Measurements from ENCODE around the gene PDZD2.

The PDZD2 gene

GRCh38 chr5:32089146-32090000 lies 450.4 kb downstream of the PDZD2 start:
- no peak for DNase-seq

GRCh38 chr5:32090026-32090754 lies 451.3 kb downstream of the PDZD2 start:
- DNase-seq: no peak

GRCh38 chr5:32090755-32091128 lies 451.8 kb downstream of the PDZD2 start:
- DNase-seq: no peak

- DNase-seq: peak; percentile 47
Observed at GRCh38 chr5:32092938-32093812, 454.2 kb downstream of the PDZD2 start.

GRCh38 chr5:32094691-32095090 lies 455.8 kb downstream of the PDZD2 start:
- DNase-seq: no peak

GRCh38 chr5:32095261-32095671 lies 456.3 kb downstream of the PDZD2 start:
- no peak for DNase-seq

GRCh38 chr5:32096891-32097595 lies 458.1 kb downstream of the PDZD2 start:
- DNase-seq: no peak

GRCh38 chr5:32098291-32098690 lies 459.4 kb downstream of the PDZD2 start:
- no peak for DNase-seq

- DNase-seq: no peak
Observed at GRCh38 chr5:32098890-32099310, 460.0 kb downstream of the PDZD2 start.

- DNase-seq: no peak
Observed at GRCh38 chr5:32099486-32100035, 460.6 kb downstream of the PDZD2 start.

- no peak for DNase-seq
Observed at GRCh38 chr5:32100230-32100629, 461.3 kb downstream of the PDZD2 start.

GRCh38 chr5:32100691-32101302 lies 461.9 kb downstream of the PDZD2 start:
- no peak for DNase-seq

- DNase-seq: no peak
Observed at GRCh38 chr5:32102254-32102986, 463.5 kb downstream of the PDZD2 start.

- DNase-seq: no peak
Observed at GRCh38 chr5:32103521-32103920, 464.6 kb downstream of the PDZD2 start.

- DNase-seq: no peak
Observed at GRCh38 chr5:32107291-32107690, 468.4 kb downstream of the PDZD2 start.

- DNase-seq: no peak
Observed at GRCh38 chr5:32108167-32108566, 469.2 kb downstream of the PDZD2 start.

- no peak for DNase-seq
Observed at GRCh38 chr5:32109236-32109635, 470.3 kb downstream of the PDZD2 start.

GRCh38 chr5:32110111-32110696 lies 471.3 kb downstream of the PDZD2 start:
- no peak for DNase-seq

- DNase-seq: no peak
Observed at GRCh38 chr5:32115985-32116384, 477.1 kb downstream of the PDZD2 start.

GRCh38 chr5:32116574-32117313 lies 477.8 kb downstream of the PDZD2 start:
- DNase-seq: no peak

Measured in CD4-positive, alpha-beta T cell treated with Interleukin-15 for 1 hour (primary cell).